GOT3 (cell line): ENCODE results near the gene LIPG.
"Not testable (repeated sequence)": the region's sequence is repeated elsewhere in the genome, so short reads cannot be mapped to it uniquely, and the experiment has no call there.

ENCODE experiments used
- DNase-seq: peaks from one replicate; lab custom pipeline; 2025; ENCODE audit warnings: mixed read lengths; lab: John Stamatoyannopoulos, UW

LIPG gene

DNA sequence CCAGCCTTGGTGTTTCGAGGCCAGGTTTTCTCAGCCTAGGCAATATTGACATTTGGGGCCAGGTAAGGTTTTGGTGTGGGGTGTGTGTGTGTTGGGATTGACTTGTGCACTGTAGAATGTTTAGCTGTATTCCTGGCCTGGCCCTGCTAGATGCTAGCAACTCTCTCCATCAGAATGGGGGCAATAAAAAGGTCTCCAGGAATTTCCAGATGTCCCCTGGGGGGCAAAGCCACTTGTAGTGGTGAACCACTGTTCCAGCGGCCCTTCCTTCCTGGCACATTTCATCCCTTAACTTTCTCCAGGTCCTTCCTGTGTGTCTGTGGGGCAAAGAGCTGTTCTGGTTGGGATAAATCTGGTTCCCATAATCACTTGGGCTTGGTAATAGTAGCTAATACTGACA lies 12.0 kb downstream of the LIPG start:
- DNase-seq = no peak

DNA sequence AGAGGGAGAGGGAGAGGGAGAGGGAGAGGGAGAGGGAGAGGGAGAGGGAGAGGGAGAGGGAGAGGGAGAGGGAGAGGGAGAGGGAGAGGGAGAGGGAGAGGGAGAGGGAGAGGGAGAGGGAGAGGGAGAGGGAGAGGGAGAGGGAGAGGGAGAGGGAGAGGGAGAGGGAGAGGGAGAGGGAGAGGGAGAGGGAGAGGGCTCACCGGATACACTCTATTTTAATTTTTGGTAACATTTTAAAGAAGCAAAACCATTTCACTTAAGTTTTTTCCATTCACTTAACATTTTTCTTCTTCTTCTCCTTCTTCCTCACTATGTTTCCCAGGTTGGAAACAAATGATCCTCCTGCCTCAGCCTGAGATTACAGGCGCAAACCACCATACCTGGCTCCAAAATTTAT lies 17.2 kb downstream of the LIPG start:
- DNase-seq = not testable (repeated sequence)

DNA sequence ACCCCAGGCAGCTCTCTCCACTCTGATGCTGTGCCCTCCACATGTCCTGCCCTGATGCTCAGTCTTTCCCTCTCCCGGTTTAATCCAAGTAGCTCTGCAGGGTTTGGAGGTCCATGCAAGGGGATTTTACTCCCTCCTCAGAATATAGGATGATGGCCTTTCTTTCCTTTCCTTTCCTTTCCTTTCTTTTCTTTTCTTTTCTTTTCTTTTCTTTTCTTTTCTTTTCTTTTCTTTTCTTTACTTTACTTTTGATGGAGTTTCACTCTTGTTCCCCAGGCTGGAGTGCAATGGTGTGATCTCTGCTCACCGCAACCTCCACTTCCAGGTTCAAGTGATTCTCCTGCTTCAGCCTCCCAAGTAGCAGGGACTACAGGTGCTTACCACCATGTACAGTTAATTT lies 17.7 kb downstream of the LIPG start:
- not testable (repeated sequence) for DNase-seq

DNA sequence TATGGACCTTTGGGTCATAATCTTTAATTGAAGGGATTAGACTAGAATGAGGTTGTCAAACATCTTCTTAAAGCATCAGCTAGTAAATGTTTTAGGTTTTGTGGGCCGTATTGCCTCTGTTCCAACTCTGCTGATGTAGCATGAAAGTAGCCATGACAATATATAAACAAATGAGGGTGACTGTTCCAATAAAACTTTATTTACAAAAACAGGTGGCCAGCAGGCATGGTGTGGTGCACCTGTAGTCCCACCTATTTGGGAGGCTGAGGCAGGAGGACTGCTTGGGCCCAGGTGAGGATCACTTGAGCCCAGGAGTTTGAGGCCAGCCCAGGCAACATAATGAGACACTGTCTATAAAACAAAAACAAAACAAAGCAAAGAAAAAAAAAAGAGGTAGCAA lies 18.4 kb downstream of the LIPG start:
- DNase-seq = no peak

DNA sequence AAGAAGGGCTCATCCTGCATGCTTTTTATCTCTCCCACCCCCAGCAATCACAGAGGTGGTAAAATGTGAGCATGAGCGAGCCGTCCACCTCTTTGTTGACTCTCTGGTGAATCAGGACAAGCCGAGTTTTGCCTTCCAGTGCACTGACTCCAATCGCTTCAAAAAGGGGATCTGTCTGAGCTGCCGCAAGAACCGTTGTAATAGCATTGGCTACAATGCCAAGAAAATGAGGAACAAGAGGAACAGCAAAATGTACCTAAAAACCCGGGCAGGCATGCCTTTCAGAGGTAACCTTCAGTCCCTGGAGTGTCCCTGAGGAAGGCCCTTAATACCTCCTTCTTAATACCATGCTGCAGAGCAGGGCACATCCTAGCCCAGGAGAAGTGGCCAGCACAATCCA lies 19.5 kb downstream of the LIPG start:
- DNase-seq = no peak

DNA sequence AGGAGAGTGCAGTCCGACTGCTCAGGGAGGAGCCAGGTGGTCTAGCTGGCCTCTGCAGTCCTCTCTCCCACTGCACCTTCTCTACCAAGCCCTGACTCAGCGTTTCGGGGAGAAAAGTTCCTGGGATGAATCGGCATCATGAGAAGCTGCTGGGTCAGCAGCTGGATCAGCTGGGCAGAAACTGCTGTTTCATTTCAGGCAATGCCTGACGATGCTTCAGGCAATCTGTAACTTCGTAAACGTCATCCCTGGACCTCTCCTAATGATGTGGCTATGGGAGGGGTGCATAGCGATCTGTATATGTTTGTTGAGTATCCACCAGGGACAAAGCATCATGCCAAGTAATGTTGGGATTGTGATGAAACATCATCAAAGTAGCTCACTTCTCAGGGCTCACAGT lies 20.7 kb downstream of the LIPG start:
- DNase-seq = peak; percentile 29

DNA sequence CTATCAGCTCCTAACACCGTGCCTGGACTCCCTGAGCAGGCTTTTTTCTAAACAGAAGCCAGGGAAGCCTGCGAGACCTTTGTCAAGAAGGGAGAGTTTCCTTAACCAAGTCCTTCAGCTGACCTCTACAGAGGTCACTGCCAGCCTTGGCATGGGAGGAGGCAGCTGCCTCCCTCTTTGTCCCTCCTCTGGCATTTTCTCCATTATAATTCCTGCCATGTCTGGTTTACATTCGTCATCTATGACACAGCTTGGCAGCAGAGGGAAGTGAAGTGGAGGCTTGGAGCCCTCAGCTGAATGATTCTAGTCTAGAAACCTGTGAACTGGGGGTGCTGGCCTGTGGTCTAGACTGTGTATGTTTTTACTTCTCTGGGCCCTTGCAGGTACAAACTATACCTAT lies 22.5 kb downstream of the LIPG start:
- no peak for DNase-seq

DNA sequence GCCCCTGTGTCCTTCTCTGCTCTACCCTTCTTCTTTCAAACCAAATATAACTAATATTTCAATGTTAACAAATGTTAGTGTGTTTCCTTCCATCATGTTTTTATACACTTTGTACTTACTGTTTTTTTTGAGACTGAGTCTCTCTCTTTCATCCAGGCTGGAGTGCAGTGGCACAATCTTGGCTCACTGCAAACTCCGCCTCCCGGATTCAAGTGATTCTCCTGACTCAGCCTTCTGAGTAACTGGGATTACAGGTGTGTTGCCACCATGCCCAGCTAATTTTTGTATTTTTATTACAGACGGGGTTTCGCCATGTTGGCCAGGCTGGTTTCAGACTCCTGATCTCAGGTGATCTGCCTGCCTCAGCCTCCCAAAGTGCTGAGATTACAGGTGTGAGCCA lies 23.1 kb downstream of the LIPG start:
- DNase-seq = not testable (repeated sequence)

DNA sequence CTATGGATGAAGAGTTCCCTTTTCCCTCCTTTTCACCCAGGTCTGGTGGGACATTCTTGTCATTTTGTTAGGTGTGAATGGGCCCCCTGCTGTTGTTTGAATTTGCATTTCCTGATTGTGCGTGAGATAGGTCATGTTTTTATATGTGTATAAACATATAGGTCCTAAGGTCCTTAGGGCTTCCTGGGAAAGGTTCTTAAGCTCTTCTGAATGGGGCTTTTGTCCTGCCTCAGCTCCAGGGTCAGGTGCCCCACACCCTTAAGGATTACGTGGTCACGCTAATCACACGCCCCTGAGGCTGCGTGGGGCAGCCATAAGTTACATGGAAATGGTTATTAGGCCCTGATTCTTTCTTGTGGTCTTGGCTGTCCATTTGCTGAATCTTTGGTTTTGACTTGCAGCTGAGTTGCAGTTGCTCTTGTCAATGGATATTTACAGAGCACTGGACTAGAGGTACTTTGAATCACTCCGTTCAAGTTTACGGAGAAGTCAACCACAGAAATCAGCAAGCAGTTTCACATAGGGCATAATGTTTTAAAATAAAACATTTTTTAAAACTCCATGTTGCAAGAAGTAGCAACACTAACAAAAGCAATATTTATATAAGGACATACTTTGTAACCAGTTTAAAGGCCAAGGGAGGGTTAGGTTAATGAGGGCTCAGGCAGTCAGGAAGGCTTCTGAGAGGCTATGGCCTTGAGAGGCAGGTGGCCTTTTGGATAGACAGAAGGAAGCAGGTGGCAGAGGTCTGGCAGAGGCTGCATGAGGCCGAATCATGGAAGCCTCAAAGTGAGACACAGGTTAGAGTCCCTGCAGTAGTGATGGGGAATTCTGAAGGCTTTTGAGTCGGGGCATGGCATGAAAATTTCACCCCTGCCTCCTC lies 24.2 kb downstream of the LIPG start:
- no peak for DNase-seq

DNA sequence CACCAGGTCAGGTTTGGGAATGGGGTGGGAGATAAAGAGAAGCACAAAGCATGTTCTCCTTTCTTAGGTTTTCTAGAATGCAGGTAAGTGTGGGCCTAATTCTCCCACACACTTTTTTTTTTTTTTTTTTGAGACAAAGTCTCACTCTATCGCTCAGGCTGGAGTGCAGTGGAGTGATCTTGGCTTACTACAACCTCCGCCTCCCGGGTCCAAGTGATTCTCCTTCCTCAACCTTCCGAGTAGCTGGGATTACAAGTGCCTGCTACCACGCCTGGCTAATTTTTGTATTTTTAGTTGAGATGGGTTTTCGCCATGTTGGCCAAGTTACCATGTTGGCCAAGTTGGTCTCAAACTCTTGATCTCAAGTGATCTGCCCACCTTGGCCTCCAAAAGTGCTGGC lies 26.3 kb downstream of the LIPG start:
- DNase-seq = no peak

DNA sequence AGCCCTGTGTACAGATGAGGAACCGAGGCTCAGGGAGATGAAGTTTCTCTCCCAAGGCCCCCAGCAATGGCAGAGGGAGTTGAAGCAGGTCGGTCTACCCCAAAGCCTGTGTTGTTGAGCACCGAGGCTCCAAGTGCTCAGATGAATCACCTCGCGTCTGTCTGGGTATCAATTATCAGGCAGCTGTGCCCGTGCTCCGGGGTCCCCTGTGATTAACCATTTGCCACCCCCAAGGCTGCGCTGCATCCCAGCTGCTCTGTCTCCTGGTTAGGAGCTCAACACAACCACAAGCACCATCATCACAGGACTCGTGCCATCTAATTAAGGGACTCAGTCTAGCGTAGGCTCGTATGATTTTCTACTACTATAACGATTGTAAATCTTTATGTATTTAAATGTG lies 27.1 kb downstream of the LIPG start:
- DNase-seq = no peak

DNA sequence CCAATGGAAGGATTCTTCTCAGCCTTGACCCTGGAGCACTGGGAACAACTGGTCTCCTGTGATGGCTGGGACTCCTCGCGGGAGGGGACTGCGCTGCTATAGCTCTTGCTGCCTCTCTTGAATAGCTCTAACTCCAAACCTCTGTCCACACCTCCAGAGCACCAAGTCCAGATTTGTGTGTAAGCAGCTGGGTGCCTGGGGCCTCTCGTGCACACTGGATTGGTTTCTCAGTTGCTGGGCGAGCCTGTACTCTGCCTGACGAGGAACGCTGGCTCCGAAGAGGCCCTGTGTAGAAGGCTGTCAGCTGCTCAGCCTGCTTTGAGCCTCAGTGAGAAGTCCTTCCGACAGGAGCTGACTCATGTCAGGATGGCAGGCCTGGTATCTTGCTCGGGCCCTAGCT lies 28.8 kb downstream of the LIPG start:
- DNase-seq = no peak

DNA sequence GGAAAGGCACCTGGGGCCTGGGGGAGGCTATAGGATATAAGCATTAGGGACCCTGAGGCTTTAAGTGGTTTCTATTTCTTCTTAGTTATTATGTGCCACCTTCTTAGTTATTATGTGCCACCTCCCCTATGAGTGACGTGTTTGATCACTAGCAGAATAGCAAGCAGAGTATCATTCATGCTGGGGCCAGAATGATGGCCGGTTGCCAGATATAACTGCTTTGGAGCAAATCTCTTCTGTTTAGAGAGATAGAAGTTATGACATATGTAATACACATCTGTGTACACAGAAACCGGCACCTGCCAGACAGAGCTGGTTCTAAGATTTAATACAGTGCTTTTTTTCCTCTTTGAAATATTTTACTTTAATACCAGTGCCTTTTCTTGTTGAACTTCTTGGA lies 29.4 kb downstream of the LIPG start:
- no peak for DNase-seq

DNA sequence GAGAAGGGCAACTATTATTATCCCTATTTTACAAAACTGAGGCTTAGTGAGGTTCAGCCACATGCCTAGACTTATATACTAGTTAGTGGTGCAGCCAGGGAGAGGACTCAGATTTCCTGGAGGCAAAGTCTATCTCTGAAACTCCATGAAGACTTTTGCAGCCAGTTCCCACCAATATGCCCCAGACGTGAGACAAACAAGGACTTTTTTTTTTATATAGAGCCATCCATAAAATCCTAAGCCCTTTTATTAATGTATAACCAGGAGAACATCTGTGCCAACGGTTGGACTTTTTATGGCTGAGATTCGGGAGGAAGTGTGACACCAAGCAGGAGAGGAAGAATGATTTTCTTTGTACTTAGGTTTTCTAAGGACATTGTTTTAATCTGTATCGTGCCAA lies 29.9 kb downstream of the LIPG start:
- DNase-seq = no peak

DNA sequence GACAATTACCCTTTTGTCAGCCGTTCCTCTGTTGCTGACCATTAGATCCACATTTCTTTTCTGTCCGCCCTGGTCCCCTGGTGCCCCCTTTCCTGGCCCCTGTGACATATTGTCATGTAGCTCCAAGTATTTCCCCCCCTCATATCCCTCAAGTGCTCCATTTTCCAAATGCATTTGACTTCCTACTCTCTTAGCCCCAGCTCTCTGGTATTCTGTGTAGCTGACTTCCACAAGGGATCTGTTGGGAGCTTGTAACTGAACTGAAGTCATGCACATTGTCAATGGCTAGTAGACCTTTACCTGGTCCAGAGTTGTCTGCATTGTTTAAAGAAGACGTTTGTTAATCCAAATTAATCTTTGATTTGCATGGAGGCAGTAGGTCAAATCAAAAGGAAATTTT lies 34.8 kb downstream of the LIPG start:
- DNase-seq = no peak

DNA sequence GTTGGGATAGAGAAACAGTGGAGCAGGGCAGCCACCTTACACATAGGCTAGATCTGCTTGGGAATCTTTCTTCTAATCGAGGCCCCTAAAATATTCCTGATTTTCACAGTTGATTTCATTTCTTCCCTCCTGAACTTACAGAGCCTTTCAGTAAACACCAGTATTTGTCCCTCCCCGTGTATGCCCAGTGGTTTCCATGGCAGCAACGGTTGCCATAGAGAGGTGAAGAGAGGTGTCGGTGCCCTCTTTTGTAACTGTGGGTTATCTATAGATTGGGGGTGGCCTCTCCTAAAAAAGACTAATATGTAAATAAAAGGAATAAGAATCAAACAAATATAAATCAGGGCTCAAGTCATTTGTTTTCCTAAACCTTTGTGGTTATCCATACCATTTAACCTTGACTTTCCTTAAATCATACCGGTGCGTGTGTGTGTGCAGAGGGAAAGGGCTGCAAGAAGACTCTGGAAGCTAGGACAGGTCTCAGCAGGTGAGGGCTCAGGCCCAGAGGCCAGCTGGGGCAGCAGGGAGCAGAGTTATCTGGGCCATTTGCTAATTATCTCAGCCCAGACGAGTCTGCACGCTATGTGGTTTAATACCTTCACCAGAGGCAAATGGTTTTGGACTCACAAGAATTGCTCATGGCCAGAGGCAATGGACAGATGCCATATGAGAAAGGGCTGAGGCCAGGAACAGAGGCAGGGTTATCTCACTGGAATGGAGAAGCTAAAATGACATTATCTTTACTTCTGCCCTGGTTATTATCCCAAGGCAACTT lies 35.5 kb downstream of the LIPG start:
- no peak for DNase-seq

DNA sequence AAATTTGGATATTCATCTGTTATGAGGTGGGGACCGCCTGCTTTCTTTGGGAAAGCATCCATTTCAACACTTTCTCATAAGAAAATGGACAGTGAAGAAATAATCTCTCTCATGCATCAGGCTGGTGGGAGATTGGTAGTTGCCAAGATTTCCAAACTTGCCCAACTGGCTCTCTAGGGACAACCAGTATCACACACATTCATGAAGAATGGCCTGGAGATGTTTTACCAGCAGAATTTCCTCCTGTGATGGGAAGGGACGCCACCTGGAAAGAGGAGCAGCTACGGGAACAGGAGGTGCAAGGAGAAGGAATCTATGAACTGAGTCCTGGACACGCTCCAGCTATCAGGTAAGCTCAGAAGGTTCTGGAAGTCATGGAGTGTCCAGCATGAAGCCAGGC lies 39.4 kb downstream of the LIPG start:
- DNase-seq = no peak

DNA sequence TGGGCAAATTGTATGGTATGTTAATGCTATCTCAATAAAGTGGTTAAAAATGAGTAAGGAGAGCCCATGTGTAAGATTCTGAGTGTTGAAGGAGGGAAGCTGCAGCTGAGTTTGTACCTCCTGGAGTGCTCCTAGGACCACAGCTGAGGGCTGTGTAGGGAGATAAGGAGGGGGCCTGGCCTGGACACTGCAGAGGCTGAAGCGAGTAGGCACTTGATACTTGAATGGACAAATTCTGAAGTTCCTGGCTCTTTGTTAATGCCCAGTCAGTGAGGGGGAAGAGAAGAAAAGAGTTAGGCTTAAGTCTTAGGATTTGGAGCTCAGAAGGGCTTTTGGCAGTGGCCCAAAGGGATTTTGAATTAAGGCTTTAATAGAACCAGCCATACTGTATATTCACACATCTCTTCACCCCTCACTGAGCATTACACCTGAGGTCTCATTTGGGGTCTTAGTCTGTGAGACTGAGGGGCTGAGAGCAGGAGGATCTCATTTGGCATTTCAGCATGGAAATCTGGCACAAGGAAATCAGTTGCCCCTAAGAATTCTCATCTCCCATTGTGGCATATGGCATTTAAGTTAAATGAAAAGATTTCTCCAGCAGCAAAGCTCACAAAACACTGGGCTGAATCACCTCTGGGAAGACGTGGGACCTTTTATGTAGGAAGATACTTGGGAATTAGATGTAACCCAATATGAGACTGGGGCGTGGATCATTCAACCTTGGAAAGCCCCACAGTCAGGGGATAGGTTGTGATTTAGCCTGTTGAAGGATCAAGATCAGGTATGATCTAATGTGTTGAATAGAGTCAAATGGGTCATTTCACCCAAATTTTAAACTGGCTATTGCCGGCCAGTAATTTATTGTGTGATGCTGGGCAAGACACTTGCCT lies 46.8 kb downstream of the LIPG start:
- DNase-seq = no peak

DNA sequence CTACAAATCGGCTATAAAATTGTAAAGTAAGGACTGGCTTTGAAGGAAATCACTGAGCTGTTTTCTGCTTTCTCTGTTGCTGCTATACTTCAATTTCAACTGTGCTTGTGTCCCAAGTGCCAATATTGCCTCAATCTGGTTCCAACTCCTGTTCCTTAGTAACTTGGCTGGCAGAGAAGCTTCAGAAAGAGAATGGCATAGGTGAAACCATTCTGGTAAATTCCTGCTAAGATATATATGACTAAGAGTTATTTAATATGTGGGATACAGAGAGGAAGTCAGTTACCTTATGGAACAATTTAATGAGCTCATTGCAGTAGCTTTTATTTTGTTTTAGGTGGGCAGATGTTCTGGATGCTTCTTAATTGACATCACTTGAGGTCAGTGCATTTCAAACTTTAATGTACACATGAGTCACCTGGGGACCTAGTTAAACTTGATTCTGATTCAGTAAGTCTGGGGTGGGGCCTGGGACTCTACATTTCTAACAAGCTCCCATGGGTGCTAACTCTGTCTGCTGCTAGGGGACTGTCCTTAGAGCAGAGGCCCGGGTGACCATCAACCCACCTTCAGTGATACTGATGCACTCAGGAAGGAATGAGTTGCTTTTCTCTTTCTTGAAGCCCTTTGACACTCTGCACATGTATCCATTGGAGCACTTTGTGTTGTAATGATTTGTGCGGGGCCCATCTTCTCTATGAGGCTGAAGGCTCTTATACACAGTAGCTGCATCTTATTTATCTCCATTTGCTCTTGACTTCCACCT lies 47.6 kb downstream of the LIPG start:
- no peak for DNase-seq

DNA sequence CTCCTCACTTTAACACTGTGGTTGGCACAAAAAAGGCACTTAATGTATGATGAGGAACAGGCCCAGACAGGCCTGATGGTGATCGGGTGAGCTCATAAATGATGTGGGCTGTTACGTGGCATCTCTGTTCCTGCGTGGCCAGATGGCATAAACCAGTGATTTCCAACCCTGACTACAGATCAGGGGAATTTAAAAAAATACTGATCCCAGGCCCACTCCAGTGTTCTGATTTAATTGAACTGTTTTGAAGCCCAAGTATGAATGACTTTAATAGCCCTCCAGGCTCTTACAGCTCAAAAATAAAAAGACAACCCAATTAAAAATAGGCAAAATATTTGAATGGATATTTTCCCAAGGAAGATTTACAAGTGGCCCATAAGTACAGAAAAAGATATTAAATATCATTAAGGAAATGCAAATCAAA lies 48.2 kb downstream of the LIPG start:
- DNase-seq = no peak

DNA sequence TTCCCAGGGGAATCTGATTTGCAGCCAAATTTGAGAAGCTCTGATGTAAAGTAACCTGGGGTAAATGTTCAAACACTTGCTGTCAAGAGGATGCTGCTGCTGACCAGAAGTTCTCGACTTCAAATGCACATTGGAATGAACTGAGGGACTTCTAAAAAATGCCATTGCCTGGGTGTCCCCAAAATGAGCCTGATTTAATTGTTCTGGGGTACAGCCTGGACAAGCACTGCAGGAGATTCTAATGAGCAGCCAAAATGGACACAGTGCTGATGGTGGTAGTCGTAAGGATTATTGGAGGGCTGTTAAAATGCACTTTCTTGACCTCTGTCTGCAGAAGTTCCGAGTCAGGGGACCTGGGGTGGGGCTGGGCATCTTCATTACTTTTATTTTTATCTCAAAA lies 49.5 kb downstream of the LIPG start:
- no peak for DNase-seq
